Measurements from ENCODE around the gene UNC79.

The UNC79 gene

GRCh38 chr14:93701562-93701961 lies 270.8 kb downstream of the UNC79 start:
- no peak overlapping the region for H3K27ac ChIP-seq
- no peak for DNase-seq (ENCODE audit: low read depth, low spot score)

DNA sequence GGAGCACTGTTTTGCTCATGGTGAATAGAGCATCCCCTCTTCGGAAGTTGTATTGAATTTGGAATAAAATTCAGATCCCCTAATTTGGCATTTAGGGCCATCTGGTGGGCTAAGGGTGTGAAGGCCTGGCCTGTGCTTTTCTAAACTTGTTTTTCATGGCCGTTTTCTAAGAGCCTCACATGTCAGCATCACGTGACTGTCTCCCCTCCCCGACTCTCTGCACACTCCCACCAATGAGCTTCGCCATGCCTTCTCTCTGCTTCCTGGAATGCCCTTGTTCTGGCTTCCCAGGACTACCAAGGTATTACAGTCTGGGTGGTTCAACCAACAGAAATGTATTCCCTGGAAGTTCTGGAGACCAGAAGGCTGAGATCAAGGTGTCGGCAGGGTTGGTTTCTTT lies 272.2 kb downstream of the UNC79 start:
- no peak for DNase-seq (ENCODE audit: low read depth, low spot score)
- no peak overlapping the region for H3K27ac ChIP-seq

DNA sequence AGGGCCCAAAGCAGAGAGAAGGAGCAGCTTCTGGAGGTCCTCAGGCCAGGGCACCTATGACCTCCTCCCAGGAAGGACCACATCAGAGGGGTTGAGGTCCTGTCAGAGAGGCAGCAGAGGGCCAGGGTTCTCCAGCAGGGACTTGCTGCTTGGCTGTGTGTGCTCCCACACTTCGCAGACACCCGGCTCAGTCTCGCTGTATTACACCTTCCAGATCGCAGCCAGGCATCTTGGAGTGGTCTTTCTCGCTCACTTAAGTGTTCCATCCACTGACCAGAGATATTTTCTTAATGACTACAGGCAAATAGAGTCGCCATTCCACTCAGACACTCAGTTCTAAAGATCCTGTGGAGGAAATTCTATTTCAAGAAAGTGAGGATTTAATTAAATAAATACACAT lies 273.2 kb downstream of the UNC79 start:
- DNase-seq (ENCODE audit: low read depth, low spot score): no peak
- no peak overlapping the region for H3K27ac ChIP-seq

DNA sequence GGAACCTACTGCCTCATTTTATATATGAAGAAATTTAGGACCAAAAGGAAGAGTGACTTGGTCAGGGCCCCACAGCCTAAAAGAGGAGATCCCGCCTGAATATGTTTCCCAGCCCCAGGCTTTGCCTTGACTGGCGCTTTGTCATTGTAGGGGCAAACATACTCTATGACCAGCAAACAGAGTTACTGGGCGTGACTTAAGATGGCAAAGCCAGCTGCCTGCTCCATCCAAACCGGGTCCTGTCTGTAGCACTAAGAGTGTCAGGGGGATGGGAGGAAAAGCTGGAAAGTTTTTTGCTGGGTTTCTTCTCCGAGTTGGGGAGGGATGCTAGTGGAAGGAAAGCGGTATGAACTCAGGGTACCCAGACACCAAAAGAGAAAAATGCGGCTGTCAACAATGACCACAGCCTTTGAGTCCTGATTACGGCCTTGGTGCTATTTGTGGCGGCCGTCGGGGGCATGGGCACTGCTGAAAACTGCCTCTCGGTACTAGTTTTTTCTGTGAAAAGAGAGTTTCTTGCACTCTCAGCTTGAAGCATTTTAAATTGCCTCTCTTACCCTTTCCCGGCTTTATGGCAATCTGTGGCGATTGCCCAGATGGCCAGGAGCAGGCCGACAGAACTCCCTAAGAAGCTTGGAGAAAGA lies 274.9 kb downstream of the UNC79 start:
- H3K27ac ChIP-seq: no peak overlapping the region
- DNase-seq (ENCODE audit: low read depth, low spot score): no peak

- H3K27ac ChIP-seq: no peak overlapping the region
- no peak for DNase-seq (ENCODE audit: low read depth, low spot score)
Measured at GRCh38 chr14:93706360-93706955, 275.7 kb downstream of the UNC79 start.

- H3K27ac ChIP-seq: no peak overlapping the region
- DNase-seq (ENCODE audit: low read depth, low spot score): no peak
Measured at GRCh38 chr14:93707475-93707874, 276.7 kb downstream of the UNC79 start.

- DNase-seq (ENCODE audit: low read depth, low spot score): no peak
- H3K27ac ChIP-seq: no peak overlapping the region
Measured at GRCh38 chr14:93708311-93708734, 277.6 kb downstream of the UNC79 start.

GRCh38 chr14:93708800-93709199 lies 278.1 kb downstream of the UNC79 start:
- DNase-seq (ENCODE audit: low read depth, low spot score): no peak

DNA sequence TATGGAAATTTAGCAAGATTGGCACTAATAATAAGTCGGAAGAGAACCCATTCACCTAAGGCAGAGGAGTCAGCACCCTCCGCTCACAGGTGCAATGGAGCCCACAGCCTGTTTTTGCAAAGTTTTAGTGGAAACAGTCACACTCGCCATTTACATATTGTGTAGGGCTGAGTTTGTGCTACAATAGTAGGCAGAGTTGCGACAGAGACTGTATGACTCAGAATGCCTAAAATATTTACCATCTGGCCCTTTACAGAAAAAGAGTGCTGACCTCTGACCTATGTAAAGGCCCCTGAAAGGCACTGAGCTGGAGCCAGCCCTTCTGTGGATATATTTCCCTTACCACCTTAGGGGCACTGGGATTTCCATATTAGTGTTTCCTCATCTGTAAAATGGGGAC lies 278.5 kb downstream of the UNC79 start:
- no peak for DNase-seq (ENCODE audit: low read depth, low spot score)
- H3K27ac ChIP-seq: no peak overlapping the region

More at GRCh38 chr14:93708800-93709199, 278.1 kb downstream of the UNC79 start:
- no peak overlapping the region for H3K27ac ChIP-seq

DNA sequence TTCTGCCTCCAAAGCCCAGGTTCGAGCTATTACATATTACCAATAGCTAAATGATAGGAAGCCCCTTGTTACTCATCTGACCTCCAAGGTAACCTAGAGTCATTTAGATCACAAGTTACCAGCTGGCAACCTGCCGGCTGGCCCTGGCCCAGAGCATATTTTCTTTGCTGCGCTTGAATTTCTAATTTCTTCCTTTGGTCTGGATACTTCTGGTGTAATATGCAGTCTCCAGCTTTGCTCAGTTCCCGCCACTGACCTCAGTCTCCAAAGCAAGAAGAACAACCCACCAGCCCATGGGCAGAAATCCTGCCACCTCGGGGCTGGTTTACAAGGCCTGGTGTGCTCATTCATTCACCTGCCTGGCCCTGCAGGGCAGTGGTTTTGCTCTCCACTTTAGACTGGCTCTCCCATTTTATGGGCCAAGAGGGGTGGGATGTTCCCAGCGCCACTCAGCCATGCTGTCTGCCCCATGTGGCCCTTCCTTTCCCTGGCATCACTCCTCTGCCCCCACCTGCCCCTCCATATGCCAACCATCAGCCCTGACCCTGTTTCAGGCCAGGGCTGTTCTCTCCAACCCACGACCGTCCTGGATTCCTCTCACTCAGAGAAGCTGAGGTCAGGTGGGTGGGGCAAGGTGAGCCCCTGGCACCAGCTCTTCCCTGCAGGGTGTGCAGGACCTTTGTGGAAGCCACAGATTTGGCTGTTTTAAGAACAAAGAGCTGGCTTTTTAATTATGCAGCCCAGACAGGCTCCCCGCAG lies 281.5 kb downstream of the UNC79 start:
- no peak for DNase-seq (ENCODE audit: low read depth, low spot score)
- no peak overlapping the region for H3K27ac ChIP-seq

GRCh38 chr14:93712838-93713724 lies 282.3 kb downstream of the UNC79 start:
- no peak overlapping the region for H3K27ac ChIP-seq
- no peak for DNase-seq (ENCODE audit: low read depth, low spot score)

DNA sequence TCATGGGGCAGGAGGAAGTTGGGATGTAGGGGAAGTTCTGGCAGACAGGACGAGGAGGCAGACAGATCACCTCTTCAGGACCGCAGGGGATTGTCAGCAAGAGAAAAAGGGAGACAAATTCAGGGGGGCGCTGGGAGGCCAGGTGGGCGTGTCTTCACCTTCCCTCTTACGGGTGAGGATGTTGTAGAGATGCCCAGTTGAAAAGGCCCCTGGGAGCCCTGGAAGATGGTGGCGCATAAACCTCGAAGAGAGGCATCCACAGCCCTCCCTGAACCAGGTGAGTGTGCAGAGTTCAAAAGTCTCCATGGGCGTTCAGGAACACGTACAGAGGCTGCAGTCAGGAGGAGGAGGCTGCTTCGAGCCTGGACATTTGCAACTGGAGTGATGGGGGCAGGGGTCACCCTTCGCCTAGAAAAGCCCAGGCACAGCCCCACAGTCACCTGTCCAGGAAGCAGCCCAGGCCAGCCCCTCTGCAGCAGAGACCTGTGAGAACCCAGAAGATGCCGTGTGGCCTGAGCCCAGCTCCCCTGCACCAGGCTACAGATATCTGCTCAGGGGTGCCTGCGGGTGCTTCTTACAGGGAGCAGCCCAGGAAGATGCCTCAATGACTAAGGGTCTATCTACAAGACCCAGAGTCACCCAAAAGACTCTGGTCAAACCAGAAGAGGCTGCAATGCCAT lies 283.1 kb downstream of the UNC79 start:
- H3K27ac ChIP-seq: no peak overlapping the region
- DNase-seq (ENCODE audit: low read depth, low spot score): no peak

DNA sequence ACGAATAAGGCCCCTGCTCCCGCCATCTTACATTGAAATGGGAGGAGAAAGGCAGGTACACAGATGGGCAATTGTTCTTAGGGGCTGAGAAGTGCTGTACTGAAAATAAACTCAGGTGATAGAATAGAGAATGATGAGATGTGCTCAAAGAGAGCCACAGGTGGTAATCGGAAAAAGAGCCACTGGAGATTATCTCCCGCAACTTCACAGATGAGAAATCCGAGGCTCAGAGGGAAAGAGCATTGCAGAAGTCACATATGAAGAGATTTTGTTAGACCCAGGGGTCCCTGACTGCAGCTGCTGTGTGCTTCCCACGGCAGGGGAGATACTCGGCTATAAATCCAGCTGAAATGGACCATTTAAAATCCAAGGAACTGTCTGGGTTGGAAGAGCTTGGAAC lies 283.9 kb downstream of the UNC79 start:
- H3K27ac ChIP-seq: no peak overlapping the region

GRCh38 chr14:93715279-93715927 lies 284.7 kb downstream of the UNC79 start:
- DNase-seq (ENCODE audit: low read depth, low spot score): no peak
- H3K27ac ChIP-seq: no peak overlapping the region

More for the DNA sequence above, 283.9 kb downstream of the UNC79 start:
- DNase-seq (ENCODE audit: low read depth, low spot score): no peak

DNA sequence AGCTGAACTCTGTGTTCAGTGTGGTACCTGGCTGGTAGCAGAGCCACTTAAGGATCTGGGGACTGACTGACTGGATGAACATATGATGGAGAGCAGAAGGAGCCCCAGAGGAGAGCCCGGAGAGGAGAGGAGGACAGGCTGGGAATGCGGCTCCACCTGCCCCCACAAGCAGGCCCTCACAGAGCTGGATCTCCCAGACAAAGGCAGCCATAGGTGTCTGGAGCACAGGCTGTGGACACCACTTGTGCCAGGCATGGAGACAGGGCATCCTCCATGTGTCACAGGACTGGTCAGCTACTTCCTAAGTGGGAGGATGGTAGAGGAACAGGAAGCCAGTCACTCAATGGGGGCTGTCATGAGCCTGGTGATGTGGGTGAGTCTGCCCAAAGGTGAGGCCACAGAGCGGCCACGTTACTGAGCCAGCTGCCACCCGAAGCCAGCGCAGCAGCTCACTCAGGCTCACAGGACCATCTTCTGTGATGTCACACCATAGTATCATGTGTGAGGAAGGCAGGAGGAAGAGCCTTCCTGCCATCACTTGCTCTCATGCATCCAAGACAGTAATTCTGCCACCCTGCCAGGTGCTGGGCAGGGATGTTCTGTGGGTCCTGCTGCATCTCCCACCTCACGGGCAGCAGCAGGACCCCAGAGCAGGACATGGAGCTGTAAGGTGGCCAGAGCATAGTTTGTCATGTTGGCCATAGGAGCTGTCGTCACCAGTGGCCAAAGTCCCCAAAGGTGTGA lies 285.4 kb downstream of the UNC79 start:
- no peak overlapping the region for H3K27ac ChIP-seq
- no peak for DNase-seq (ENCODE audit: low read depth, low spot score)

DNA sequence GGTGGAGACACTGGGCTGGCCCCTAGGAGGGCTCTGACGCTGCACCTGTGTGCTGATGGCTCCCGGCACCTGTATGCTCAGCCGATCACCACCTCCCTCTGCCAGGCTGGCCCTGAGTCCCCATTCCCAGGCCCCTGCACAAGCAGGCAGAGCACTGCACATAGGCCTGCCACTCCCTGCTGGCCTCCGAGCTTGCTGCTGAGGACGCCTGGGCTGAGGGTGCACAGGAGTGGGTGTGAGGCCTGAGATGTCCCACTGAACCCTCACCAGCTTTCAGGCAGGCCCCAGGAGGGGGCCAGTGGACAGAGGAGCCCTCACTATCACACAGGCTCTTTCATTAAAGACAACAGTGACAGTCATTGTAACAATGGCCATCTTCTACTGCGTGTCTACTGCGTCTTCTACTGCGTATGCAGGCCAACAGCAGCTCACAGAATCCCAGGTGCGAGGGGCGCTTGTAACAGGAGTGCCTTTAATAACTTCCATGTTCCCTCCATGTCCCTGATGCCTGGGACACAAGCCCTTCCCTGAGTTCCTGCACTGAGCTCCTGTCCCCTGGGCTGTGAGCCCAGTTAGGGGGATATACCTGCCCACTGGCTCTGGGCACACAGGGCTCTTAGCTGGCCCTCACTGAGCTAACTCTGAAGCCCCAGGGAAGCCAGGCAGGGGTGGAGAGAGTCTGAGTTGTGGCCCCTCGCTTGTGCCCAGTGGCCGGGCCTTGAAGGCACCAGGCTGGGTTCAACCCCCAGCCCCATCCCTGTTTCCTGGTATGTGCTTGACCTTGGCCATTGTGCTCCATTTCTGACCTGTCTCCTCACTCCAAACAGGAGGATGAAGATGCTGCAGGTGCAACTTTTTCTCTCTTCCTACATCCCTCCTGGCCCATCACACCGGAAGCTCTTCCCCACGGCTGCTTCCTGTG lies 286.3 kb downstream of the UNC79 start:
- no peak overlapping the region for H3K27ac ChIP-seq
- no peak for DNase-seq (ENCODE audit: low read depth, low spot score)

DNA sequence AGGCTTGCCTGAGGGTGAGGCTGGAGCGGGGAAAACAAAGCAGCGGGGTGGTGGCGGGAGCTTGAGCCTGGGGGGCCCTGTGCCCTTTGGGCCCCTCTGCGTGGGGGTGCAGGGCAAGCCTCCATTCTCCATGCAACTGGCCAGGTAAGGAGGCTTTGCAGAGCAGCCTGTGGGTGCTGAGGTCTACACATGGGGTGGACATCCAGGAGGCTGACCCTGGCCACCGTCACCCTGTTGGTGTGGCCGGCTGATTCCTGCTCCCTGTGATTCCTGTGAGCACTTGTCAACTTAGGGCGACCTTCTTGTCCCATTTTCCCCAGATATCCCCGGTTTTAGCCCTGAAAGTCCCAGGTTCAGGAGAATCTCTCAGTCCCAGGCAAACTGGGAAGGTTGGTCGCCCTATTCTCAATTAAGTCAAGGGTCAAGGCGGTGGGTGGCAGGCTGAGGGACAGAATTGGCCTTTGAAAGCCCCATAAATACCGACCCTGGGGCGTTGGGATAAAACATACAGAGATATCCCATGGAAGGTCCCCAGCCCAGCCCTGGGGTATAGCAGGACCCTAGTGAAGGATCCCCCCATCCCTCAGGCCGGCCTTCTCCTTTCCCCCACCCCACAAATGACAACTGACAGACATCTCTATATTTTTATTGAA lies 287.1 kb downstream of the UNC79 start:
- DNase-seq (ENCODE audit: low read depth, low spot score): no peak
- H3K27ac ChIP-seq: no peak overlapping the region
